Stimulated activated naive B cell treated with anti-CD40 and anti-IgM and Interleukin-4, amounts not matched to agents 10 μg/mL and 1 μg/mL and 100 μg/mL, for 72 hours (primary cell): Measurements from ENCODE around the gene CSF2RB.

Experiments
- ATAC-seq, 2 donors: fragments of 150-1000 bp; cut with Tn5 transposase; replicated peaks; 2 replicates each; pipeline ENCODE4 v1.10.0; 2021; ENCODE audit warnings: moderate library complexity in 1 of 2
- DNase-seq: peaks from one replicate; pipeline ENCODE4 v3.0.0; 2021
- H3K27ac Mint-ChIP-seq: one replicate; pipeline ENCODE4 v1.8.0; 2022; ENCODE audit warnings: mild to moderate bottlenecking, mixed read lengths
- H3K27me3 Mint-ChIP-seq, 2 donors: one replicate each; pipeline ENCODE4 v1.8.0; 2022; ENCODE audit warnings: mixed read lengths in 2 of 2
- H3K36me3 Mint-ChIP-seq, 2 donors: one replicate each; pipeline ENCODE4 v1.8.0; 2022; ENCODE audit warnings: mixed read lengths in 2 of 2, mild to moderate bottlenecking in 1 of 2
- H3K4me1 Mint-ChIP-seq, 2 donors: one replicate each; pipeline ENCODE4 v1.8.0; 2022; ENCODE audit warnings: mixed read lengths in 2 of 2, mild to moderate bottlenecking in 1 of 2
- H3K4me3 Mint-ChIP-seq, 2 donors: one replicate each; pipeline ENCODE4 v1.8.0; 2022; ENCODE audit warnings: mild to moderate bottlenecking in 2 of 2, mixed read lengths in 2 of 2, moderate library complexity in 1 of 2
- H3K9me3 Mint-ChIP-seq, 2 donors: one replicate each; pipeline ENCODE4 v1.8.0; 2022; ENCODE audit warnings: mixed read lengths in 2 of 2, mild to moderate bottlenecking in 1 of 2

The CSF2RB gene

DNA sequence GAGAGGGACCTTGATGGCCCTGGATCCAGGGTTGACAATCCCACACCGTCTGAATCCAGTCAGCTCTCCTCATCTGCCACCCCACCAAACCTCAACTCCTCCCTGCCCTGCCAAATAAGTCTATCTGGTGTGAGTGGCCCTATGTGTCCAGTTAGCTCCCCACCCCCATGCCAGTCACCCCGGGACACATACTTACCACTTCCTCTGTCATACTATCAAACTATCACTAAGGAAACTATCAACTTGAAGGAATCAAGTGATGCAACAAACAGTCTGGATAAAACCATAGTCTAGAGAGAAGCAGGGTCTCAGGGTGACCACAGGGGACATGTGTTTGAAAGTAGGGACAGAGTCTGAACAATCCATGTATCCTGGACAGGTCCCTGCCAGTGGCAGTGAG is 13.2 kb upstream of the CSF2RB start:
- Mint-ChIP-seq H3K4me3 (no peak overlapping the region), H3K27ac (no peak overlapping the region), H3K27me3 (peaks cover 23 to 33% of the 10 kb centered on the region in 2 donors), H3K36me3 (peaks cover under 1 to 2% of the 10 kb centered on the region in 2 donors), H3K9me3 (peaks cover 8 to 9% of the 10 kb centered on the region in 2 donors), H3K4me1 (peaks cover 14 to 17% of the 10 kb centered on the region in 2 donors)
- ATAC-seq (no peak), DNase-seq (no peak)

DNA sequence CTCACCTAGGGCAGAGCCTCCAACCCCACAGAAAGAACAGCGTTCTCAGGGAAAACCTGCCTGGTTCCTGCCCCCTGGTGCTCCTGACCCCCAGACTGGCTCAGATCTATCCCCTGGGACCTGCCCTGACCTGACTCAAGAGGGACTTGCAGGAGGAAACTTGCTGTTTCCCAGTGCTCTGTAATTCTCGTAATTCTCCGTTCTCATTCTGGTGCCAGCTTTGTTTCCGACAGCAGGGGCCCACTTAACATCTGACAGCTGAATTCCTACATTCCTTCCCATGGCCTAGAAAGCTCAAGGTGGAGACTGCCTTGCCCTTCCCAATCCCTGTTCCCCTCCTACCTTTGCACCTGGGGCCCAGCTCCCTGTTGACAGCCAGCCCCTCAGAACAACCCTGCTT is 12.5 kb upstream of the CSF2RB start:
- Mint-ChIP-seq H3K9me3 (peaks cover 4 to 7% of the 10 kb centered on the region in 2 donors), H3K4me1 (peaks cover 14 to 17% of the 10 kb centered on the region in 2 donors), H3K4me3 (peak overlapping the region; percentile 17 to 29), H3K36me3 (peaks cover 0 to 2% of the 10 kb centered on the region in 2 donors), H3K27me3 (peaks cover 23 to 38% of the 10 kb centered on the region in 2 donors), H3K27ac (peak overlapping the region; percentile 95)
- DNase-seq: no peak
- ATAC-seq: no peak

DNA sequence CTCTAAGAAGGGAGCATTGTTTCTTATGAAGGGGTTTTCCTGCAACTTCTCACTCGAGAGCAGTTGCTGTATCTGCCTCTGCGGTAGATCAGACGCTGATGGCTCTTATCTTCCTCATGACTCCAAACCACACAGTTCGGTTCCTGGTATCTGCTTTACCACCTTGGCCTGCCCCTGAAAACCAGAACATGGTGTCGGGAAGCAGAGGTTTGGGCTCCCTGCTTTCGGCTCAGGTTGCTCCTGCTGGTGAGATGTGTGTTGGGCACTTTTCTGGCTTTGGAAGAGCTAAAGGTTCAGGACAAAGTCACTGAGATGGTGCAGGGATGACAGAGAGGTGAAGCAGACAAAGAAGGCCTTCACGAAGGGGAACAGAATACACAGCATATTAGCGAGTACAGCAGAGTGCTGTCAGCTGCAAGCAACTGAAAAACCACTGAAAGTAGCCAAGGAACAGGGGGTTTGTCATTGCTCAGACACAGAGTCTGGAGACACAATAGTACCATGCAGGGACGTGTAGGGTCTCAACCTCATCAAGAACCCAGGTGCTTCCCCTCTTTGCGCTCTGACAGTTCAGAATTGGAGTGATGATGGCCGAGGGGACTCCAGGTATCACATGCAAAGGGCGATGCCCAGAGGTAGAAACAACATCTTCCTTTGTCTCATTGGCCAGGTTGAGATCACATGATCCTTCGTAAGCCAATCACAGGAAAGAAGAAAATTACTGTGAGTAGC is 11.9 kb upstream of the CSF2RB start:
- Mint-ChIP-seq H3K4me3 (peak overlapping the region; percentile 17 to 29), H3K4me1 (peaks cover 12 to 17% of the 10 kb centered on the region in 2 donors), H3K27me3 (peaks cover 28 to 44% of the 10 kb centered on the region in 2 donors), H3K36me3 (peaks cover 0 to 2% of the 10 kb centered on the region in 2 donors), H3K9me3 (peaks cover under 1 to 7% of the 10 kb centered on the region in 2 donors), H3K27ac (peak overlapping the region; percentile 95)
- DNase-seq (peak; percentile 65), ATAC-seq (peak; percentile 91)

DNA sequence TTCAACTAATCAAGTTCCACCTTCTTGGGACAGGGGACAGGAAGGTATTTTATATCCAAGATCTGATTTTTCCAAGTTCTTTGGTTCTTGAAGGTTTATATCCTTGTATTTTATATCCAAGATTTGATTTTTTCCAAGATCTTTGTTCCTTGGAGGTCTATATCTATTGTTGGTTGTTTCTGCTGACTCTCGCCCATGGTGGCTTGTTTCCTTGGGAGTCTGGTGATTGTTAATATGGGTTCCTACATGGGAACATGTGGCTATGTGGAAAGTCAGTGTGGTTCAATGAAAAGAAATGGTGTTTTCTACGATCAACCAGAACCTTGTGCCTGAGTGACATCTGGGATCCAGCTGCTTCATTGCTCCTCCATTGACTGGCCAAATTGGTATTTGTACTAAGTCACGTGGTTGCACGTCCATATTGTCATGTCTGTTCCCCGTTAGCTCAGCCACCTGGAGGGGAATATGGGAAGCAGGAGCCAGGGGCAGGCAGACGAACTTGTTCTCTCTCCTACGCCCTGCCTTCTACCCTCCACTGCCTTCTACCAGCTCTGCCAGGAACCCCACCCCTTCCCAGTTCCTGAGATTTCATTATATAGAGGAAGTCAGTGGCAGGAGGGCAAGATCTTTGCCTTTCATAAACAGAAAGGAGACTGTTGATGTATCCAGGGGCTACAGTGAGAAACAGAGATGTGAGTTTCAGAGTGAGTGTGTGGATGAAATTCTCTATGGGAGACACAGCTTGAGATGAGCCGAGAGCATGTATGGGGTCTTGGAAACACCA is 11.1 kb upstream of the CSF2RB start:
- Mint-ChIP-seq H3K4me1 (peaks cover 12 to 17% of the 10 kb centered on the region in 2 donors), H3K27me3 (peaks cover 28 to 44% of the 10 kb centered on the region in 2 donors), H3K36me3 (peaks cover 0 to 2% of the 10 kb centered on the region in 2 donors), H3K4me3 (no peak overlapping the region), H3K27ac (peak overlapping the region; percentile 63), H3K9me3 (peaks cover 0 to 5% of the 10 kb centered on the region in 2 donors)
- ATAC-seq (no peak), DNase-seq (no peak)

DNA sequence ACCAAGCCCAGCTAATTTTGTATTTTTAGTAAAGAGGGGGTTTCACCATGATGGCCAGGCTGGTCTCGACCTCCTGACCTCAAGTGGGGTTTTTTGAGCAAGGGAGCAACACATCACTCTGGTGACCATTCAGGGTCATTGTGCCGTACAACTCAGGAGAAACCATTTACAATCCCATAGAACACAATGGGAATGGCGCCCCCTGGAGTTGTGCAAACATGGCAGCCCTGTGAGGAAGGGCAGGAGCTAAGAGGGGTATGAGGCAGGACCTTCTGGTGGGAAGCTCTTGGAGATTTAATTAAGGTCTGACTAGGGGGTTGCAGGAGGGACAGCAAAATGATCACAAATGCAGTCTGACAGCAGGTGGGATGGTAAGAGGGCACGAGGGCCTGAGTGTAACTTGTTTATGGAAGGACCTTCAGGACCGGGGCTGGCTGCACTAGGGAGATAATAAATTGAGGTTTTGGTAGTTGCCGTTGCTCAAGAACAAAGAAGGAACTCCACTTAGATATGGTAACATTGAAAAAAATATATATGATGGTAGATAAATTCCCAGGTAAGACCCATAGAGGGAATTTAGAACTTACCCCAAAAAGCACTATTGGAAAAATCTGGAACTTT is 9.1 kb upstream of the CSF2RB start:
- no peak for ATAC-seq
- peaks cover 12 to 17% of the 10 kb centered on the region in 2 donors for H3K4me1 Mint-ChIP-seq
- no peak overlapping the region for H3K27ac Mint-ChIP-seq
- H3K9me3 Mint-ChIP-seq: peaks cover 0 to 2% of the 10 kb centered on the region in 2 donors
- no peak for DNase-seq
- peak overlapping the region in 1 of 2 donors; percentile 26 for H3K4me3 Mint-ChIP-seq
- H3K27me3 Mint-ChIP-seq: peaks cover 24 to 49% of the 10 kb centered on the region in 2 donors
- peaks cover 0 to 2% of the 10 kb centered on the region in 2 donors for H3K36me3 Mint-ChIP-seq

DNA sequence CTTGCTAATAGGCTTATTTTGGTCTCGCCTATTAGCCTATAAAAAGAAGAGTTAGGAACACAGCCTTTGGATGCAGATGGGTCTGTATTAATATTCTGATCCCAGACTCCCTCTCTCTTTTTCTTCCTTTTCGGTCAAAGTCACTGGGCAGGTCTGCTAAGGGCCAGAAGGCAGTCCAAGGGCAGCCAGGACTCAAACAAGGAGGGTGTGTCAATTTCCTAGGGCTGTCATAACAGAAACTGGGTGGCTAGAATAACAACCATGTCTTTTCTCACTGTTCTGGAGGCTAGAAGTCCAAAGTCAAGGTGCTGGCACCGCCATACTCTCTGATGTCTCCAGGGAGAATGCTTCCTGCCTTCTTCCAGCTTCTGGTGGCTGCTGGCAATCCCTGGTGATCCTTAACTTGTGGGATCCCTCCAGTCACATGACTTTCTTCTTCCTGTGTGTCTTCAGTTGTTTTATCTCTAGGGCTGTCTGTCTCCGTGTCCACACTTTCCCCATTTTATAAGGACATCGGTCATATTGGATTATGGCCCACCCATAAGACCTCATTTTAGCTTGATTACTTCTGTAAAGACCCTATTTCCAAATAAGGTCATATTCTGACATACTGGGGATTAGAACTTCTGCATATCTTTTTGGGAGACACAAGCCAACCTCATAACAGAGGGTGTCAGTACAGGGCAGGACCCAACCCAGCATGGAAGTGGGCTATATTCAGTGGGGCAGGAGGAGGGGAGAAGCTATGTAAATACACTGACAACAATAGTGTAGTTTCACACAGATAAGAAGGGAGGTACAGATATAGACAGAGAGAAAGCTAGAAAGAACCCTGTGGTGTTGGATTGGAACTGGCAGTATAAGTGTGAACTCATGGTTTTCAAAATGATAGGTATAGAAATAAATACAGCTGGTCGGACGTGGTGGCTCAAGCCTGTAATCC is 5.9 kb upstream of the CSF2RB start:
- H3K27me3 Mint-ChIP-seq: peaks cover 23 to 40% of the 10 kb centered on the region in 2 donors
- DNase-seq (no peak), ATAC-seq (no peak)
- H3K4me3 Mint-ChIP-seq: no peak overlapping the region
- peaks cover 0 to 2% of the 10 kb centered on the region in 2 donors for H3K36me3 Mint-ChIP-seq
- H3K27ac Mint-ChIP-seq: no peak overlapping the region
- H3K9me3 Mint-ChIP-seq: peaks cover 0 to 2% of the 10 kb centered on the region in 2 donors
- H3K4me1 Mint-ChIP-seq: peaks cover 6 to 8% of the 10 kb centered on the region in 2 donors

DNA sequence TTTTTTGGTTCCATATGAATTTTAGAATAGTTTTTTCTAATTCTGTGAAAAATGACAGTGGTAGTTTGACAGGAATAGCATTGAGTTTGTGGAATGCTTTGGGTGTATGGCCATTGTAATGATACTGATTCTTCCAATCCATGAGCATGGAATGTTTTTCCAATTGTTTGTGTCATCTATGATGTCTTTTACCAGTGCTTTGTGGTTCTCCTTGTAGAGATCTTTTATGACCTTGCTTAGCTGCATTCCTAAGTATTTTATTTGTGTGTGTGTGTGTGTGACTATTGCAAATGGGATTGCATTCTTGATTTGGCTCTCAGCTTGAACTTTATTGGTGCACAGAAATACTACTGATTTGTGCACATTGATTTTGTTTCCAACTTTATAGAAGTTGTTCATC is 3.0 kb upstream of the CSF2RB start:
- H3K9me3 Mint-ChIP-seq: no peaks in the 10 kb centered on the region
- H3K4me1 Mint-ChIP-seq: peaks cover 16 to 29% of the 10 kb centered on the region in 2 donors
- H3K27me3 Mint-ChIP-seq: peaks cover 8 to 19% of the 10 kb centered on the region in 2 donors
- no peak overlapping the region for H3K4me3 Mint-ChIP-seq
- no peak overlapping the region for H3K27ac Mint-ChIP-seq
- ATAC-seq (no peak), DNase-seq (no peak)
- peaks cover 4 to 9% of the 10 kb centered on the region in 2 donors for H3K36me3 Mint-ChIP-seq

DNA sequence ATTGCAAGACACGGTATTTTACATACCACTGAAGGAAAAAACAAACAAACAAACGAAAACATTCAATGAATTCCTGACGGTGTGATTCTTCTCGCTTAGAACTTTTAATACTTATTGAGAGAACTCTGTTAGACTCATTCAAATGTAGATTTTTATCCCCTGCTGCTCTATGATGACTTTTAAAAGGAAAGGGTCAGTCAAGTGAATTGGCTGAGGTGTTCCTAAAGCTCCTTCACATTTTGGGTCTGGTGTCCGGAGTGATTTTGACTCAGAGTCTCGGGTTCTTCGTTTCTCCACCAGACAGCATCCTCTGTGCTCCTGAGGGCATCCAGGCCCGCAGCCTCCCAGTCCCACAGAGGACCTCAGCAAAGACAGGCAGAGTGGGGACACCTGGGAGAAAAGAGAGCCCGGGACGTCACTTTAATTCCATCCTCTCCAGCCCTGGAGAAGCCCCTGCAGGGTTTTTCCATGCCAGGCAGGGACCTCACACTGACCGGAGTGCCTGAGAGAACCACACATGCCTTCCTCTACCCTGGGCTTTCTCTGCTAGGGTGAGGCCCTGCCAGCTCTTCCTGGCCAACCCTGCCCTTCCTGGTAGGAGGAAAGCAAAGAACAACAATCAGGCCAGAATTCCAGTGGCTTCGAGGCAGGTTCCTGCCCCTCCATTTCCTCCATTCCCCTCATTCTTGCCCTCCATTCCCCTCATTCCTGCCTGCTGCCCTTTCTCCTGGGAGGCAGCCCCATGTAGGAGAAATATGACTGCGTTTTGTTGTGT is 1.4 kb upstream of the CSF2RB start:
- H3K27me3 Mint-ChIP-seq: peaks cover 3 to 10% of the 10 kb centered on the region in 2 donors
- DNase-seq: no peak
- H3K36me3 Mint-ChIP-seq: peaks cover 10 to 11% of the 10 kb centered on the region in 2 donors
- no peak overlapping the region for H3K27ac Mint-ChIP-seq
- H3K4me1 Mint-ChIP-seq: peaks cover 20 to 41% of the 10 kb centered on the region in 2 donors
- no peak for ATAC-seq
- no peaks in the 10 kb centered on the region for H3K9me3 Mint-ChIP-seq
- H3K4me3 Mint-ChIP-seq: no peak overlapping the region

DNA sequence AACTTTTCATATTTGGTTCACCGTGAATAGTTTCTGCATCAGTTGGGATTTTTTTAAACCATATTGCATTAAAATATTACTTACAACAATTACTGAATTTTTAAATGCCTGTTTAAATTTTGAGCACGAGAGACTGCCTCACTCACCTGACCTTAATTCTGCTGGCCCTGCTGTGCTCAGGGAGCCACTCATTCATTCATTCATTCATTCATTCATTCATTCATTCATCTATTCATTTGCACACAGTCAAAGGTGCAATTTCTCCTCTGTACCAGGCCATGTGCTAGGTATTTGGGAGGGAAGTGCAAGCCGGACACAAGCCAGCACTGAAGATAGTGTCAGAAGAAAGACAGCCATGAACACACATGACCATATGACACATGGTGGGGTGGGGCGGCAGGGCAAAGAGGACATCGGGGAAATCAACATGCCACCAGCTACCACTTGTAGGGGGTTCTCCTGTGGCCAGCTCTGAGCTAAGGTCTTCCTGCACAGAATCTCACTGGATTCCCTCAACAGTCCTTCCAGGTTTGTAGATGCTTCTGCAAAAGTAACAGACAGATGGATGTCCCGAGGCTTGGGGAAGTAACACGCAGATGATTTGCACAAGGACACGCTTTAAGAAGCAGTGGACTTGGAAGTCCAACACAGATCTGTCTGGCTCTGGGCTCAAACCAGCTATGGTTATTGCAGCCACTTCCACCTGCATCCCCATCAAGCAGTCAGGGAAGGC is 568 bp upstream of the CSF2RB start:
- Mint-ChIP-seq H3K4me3 (peak overlapping the region; percentile 95 to 96), H3K4me1 (peaks cover 23 to 47% of the 10 kb centered on the region in 2 donors), H3K27ac (peak overlapping the region; percentile 94), H3K36me3 (peaks cover 16 to 18% of the 10 kb centered on the region in 2 donors), H3K9me3 (no peaks in the 10 kb centered on the region), H3K27me3 (peaks cover 1 to 7% of the 10 kb centered on the region in 2 donors)
- ATAC-seq (peak; percentile 2 to 33), DNase-seq (no peak)

DNA sequence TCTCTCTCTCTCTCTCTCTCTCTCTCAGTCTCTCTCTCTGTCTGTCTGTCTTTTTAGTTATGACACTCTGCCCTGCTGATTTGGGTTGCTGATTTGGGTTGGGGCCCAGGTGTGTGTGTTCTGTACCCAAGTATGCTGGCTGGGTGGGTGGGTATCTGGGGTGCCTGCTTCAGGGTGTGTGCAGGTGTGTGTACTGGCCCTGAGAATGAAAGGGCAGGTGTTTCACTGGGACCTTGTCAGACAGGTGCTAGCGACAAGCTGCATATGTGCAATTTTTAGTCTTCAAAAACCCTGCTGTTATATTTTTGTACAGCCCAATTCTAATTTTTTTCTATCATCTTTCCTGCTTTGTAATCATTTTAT is 943 bp downstream of the CSF2RB start:
- Mint-ChIP-seq H3K9me3 (no peaks in the 10 kb centered on the region), H3K4me1 (peaks cover 29 to 56% of the 10 kb centered on the region in 2 donors), H3K27ac (peak overlapping the region; percentile 94), H3K4me3 (peak overlapping the region; percentile 95 to 96), H3K36me3 (peaks cover 21 to 33% of the 10 kb centered on the region in 2 donors), H3K27me3 (peaks cover 0 to 5% of the 10 kb centered on the region in 2 donors)
- DNase-seq (no peak), ATAC-seq (peak; percentile 6 to 17)

DNA sequence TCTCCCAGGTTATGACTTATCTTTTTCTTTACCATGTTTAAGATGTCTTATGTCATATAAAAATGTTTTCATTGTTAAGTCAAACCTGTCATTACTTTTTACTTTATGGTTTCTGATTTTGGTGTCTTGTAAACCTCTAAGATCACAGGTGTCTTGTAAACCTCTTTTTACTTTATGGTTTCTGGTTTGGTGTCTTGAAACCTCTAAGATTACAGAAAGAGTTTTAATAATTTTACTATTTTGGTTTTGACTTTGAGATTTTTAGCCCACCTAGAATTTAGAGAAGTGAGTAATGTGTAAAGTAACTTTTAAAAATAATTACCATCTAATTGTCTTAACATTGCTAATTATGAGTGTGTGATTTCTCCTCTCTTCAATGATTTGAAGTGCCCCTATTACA is 2.6 kb downstream of the CSF2RB start:
- peaks cover 42 to 73% of the 10 kb centered on the region in 2 donors for H3K4me1 Mint-ChIP-seq
- H3K27ac Mint-ChIP-seq: no peak overlapping the region
- peaks cover 34 to 48% of the 10 kb centered on the region in 2 donors for H3K36me3 Mint-ChIP-seq
- H3K9me3 Mint-ChIP-seq: no peaks in the 10 kb centered on the region
- DNase-seq (no peak), ATAC-seq (no peak)
- H3K27me3 Mint-ChIP-seq: no peaks in the 10 kb centered on the region
- H3K4me3 Mint-ChIP-seq: peak overlapping the region; percentile 65 to 75

DNA sequence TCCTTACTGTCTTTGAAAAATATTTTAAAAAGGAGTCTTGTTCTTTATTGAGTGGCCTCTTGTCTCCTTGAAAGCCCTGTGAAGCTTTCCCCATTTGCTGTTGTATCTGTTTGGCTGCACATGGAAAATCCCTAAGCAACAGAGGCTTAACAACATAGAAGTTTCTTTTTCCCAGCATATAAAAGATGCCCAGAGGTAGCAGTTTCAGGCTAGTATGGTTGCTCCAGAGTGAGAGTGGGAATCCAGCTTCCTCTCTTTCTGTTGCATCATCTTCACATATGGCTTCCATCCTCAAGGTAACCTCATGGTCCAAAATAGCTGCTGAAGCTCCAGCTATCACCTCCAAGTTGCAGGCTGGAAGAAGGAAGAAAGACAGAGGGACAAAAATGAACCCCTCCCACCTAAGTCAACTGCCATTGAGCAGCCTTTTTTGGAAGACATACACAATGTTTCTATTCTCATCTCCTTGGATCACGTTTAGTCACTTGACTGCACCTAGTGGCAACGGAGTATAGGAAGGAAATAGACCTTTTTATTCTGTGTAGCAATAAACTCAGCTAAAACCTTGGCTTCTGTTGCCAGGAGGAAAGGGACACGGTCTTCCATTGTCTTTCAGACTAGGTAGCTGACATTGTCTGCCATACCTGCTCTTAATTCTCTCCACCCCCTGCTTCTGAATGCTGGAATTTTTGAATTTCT is 5.3 kb downstream of the CSF2RB start:
- peak overlapping the region in 1 of 2 donors; percentile 75 for H3K4me3 Mint-ChIP-seq
- H3K27ac Mint-ChIP-seq: no peak overlapping the region
- no peaks in the 10 kb centered on the region for H3K27me3 Mint-ChIP-seq
- peaks cover 53 to 70% of the 10 kb centered on the region in 2 donors for H3K36me3 Mint-ChIP-seq
- H3K4me1 Mint-ChIP-seq: peaks cover 45 to 72% of the 10 kb centered on the region in 2 donors
- no peaks in the 10 kb centered on the region for H3K9me3 Mint-ChIP-seq
- ATAC-seq (no peak), DNase-seq (no peak)
